Prostate gland (tissue), 2 donors: ENCODE measurements around the gene GRIN2A. TPM values are rescaled to one million over a fixed set of nuclear protein-coding genes. Genes with fewer than 3 reads are reported as not detected.

Experiments
- DNase-seq: peaks from one replicate; pipeline ENCODE4 v3.0.0-alpha.2; 2019; ENCODE audit warnings: low spot score
- H3K27ac ChIP-seq, 2 donors: fragments of 200-600 bp; sonication (generic); 2 replicates each; pipeline ENCODE4 v1.5.1; 2017 to 2019
- H3K27me3 ChIP-seq: fragments of 200-600 bp; sonication (generic); replicated peaks from 2 replicates; pipeline ENCODE4 v1.5.1; 2019; ENCODE audit not compliant: insufficient read depth
- H3K36me3 ChIP-seq, 2 donors: fragments of 200-600 bp; sonication (generic); 1 replicate in 1 of 2; 2 replicates in 1 of 2; pipeline versions ENCODE4 v1.5.1 to v1.8.1; 2017 to 2019
- H3K4me1 ChIP-seq: fragments of 200-600 bp; sonication (generic); replicated peaks from 2 replicates; pipeline ENCODE4 v1.5.1; 2019
- H3K4me3 ChIP-seq, 2 donors: fragments of 200-600 bp; sonication (generic); 2 replicates each; pipeline ENCODE4 v1.5.1; 2017 to 2019
- H3K9me3 ChIP-seq: fragments of 200-600 bp; sonication (generic); 2 replicates; pipeline ENCODE4 v1.5.1; 2017
- POLR2A ChIP-seq: fragments of 450-650 bp; IDR thresholded peaks from one replicate; pipeline ENCODE4 v1.6.1; 2016; ENCODE audit warnings: antibody characterized with exemption, mild to moderate bottlenecking
- POLR2AphosphoS5 ChIP-seq: sonication (generic); formaldehyde crosslinking; IDR thresholded peaks from one replicate; pipeline ENCODE4 v1.6.1; 2017; ENCODE audit warnings: antibody characterized with exemption
- WGBS: methylation state at CpG from one replicate; pipeline ENCODE4 v1.1.5; 2018; 5-methylcytosine and 5-hydroxymethylcytosine counted together
- intact Hi-C: fragments of 100-400 bp; cut with DNase I; formaldehyde crosslinking; loops from one replicate; pipeline ENCODE4 v1.14.2; 2022
- total RNA-seq, 2 donors: library from RNA; depleted of rRNA; stranded (reverse); fragments of >200 nt; gene quantifications; one replicate each; pipeline ENCODE4 v1.1.0, GENCODE V29; 2016
- TF ChIP-seq, protein P1 (sequence below), 4 experiments: fragments of 200-600 bp in 2 of 4; fragments of 450-650 bp in 2 of 4; sonication (generic) in 2 of 4; IDR thresholded peaks; 1 replicate in 3 of 4; 2 replicates in 1 of 4; pipeline ENCODE4 v1.5.1; 2016 to 2019; ENCODE audit warnings: antibody characterized with exemption in 4 of 4, mild to moderate bottlenecking in 2 of 4, moderate library complexity in 2 of 4

The GRIN2A gene
- total RNA-seq, 2 donors from 2014 or later, result 0.23 to 11.4 TPM

DNA sequence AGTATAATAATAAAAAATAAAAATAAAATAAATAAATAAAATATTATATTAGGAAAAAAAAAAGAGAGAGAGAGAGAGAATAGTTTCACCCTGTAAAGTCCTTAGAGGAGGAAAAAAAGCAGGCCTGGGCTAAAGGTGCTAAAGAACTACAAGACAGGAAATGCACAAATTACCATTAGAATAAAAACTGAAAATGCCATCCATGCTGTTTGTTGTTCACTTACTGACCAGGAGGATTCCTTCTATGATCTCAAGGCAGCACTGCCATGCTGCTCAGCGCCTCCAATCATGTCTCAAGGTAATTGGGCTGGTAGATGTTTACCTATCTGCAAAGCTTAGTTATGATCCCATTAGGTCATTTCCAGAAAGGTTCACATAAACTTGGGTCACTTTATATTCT, 201.2 kb downstream of the GRIN2A start:
- Histone ChIP-seq H3K4me3 (no peak overlapping the region), H3K9me3 (no peaks in the 10 kb centered on the region), H3K27ac (no peak overlapping the region), H3K27me3 (no peaks in the 10 kb centered on the region), H3K4me1 (no peaks in the 10 kb centered on the region), H3K36me3 (no peaks in the 10 kb centered on the region)
- 88% methylated on average over 1 of the region's 1 CpG for WGBS
- no peak for TF ChIP-seq POLR2A
- DNase-seq, result no peak
- intact Hi-C loops, result no loop called here

- no peak for DNase-seq
- Histone ChIP-seq H3K27me3 (no peaks in the 10 kb centered on the region), H3K9me3 (no peaks in the 10 kb centered on the region), H3K36me3 (no peaks in the 10 kb centered on the region), H3K4me1 (no peaks in the 10 kb centered on the region), H3K27ac (no peak overlapping the region), H3K4me3 (no peak overlapping the region)
- intact Hi-C loops, result no loop called here
- 88% methylated on average over 2 of the region's 2 CpGs for WGBS
- TF ChIP-seq POLR2A (no peak), POLR2AphosphoS5 (no peak)
- TF ChIP-seq, protein P1, sequence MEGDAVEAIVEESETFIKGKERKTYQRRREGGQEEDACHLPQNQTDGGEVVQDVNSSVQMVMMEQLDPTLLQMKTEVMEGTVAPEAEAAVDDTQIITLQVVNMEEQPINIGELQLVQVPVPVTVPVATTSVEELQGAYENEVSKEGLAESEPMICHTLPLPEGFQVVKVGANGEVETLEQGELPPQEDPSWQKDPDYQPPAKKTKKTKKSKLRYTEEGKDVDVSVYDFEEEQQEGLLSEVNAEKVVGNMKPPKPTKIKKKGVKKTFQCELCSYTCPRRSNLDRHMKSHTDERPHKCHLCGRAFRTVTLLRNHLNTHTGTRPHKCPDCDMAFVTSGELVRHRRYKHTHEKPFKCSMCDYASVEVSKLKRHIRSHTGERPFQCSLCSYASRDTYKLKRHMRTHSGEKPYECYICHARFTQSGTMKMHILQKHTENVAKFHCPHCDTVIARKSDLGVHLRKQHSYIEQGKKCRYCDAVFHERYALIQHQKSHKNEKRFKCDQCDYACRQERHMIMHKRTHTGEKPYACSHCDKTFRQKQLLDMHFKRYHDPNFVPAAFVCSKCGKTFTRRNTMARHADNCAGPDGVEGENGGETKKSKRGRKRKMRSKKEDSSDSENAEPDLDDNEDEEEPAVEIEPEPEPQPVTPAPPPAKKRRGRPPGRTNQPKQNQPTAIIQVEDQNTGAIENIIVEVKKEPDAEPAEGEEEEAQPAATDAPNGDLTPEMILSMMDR (IDR thresholded peaks at IDR 0.05), result no peak
Observed at GRCh38 chr16:9978160-9978725, 204.0 kb downstream of the GRIN2A start.

GRCh38 chr16:9977333-9977897, 204.8 kb downstream of the GRIN2A start:
- Histone ChIP-seq H3K27ac (no peak overlapping the region), H3K4me1 (no peaks in the 10 kb centered on the region), H3K27me3 (no peaks in the 10 kb centered on the region), H3K36me3 (no peaks in the 10 kb centered on the region), H3K9me3 (no peaks in the 10 kb centered on the region), H3K4me3 (no peak overlapping the region)
- intact Hi-C loops, result no loop called here
- TF ChIP-seq POLR2A (no peak), POLR2AphosphoS5 (no peak)
- TF ChIP-seq, protein P1 (IDR thresholded peaks at IDR 0.05), result no peak
- WGBS, result 76% methylated on average over 7 of the region's 7 CpGs
- no peak for DNase-seq

DNA sequence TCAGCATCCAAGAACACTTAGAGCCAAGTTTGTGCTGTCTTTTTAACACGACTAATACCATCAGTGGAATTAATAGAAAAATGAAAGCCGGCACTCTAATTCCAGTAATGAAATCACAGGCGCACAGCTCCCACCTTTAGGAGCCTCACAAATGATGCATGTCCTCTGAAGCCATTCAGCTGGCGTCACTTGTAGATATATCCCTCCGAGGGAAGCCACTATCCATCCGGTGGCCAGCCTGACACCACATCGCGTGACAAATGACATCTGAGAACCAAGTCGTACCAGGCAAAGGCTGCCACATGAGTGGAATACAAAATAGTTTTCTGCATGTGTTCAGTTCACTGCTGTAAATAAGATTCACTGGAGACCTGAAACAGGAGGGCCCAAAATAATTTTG, 205.6 kb downstream of the GRIN2A start:
- no peaks in the 10 kb centered on the region for H3K4me1 ChIP-seq
- H3K9me3 ChIP-seq, result no peaks in the 10 kb centered on the region
- H3K27ac ChIP-seq, result no peak overlapping the region
- H3K27me3 ChIP-seq, result no peaks in the 10 kb centered on the region
- TF ChIP-seq, protein P1 (IDR thresholded peaks at IDR 0.05), result no peak
- TF ChIP-seq POLR2A (no peak), POLR2AphosphoS5 (no peak)
- no peaks in the 10 kb centered on the region for H3K36me3 ChIP-seq
- WGBS, result 83% methylated on average over 9 of the region's 9 CpGs
- DNase-seq, result no peak
- no peak overlapping the region for H3K4me3 ChIP-seq
- intact Hi-C loops, result no loop called here

GRCh38 chr16:9971907-9972306, 210.3 kb downstream of the GRIN2A start:
- no peak for DNase-seq
- no peaks in the 10 kb centered on the region for H3K36me3 ChIP-seq
- TF ChIP-seq POLR2A, result no peak
- TF ChIP-seq, protein P1 (IDR thresholded peaks at IDR 0.05), result no peak
- no peak for TF ChIP-seq POLR2AphosphoS5
- intact Hi-C loops, result no loop called here
- WGBS, result 71% methylated on average over 2 of the region's 2 CpGs
- H3K27me3 ChIP-seq, result no peaks in the 10 kb centered on the region
- no peak overlapping the region for H3K4me3 ChIP-seq
- H3K27ac ChIP-seq, result no peak overlapping the region
- no peaks in the 10 kb centered on the region for H3K4me1 ChIP-seq
- no peaks in the 10 kb centered on the region for H3K9me3 ChIP-seq
